IMR-90 (cell line): Measurements from ENCODE around the gene ITM2C. TPM values are rescaled to one million over a fixed set of nuclear protein-coding genes. Genes with fewer than 3 reads are reported as not detected.
A peak's percentile ranks its signal among the peaks of the same experiment; 100 is the strongest.

Experiments used
- ATAC-seq: fragments of 200-7000 bp; cut with Tn5 transposase; 2 replicates; pipeline ENCODE4 v1.9.1; 2020; ENCODE audit warnings: low read depth, mild to moderate bottlenecking, moderate library complexity
- BruUV-seq: library from RNA; stranded (reverse); fragments of 400-500 nt; replicated peaks from 2 replicates; lab custom pipeline; 2021; lab: Mats Ljungman, UMichigan
- CTCF ChIA-PET: fragments of 300-600 bp; formaldehyde crosslinking; extraction: SDS; loops from one replicate; lab custom pipeline; 2021; ENCODE audit warnings: antibody characterized with exemption; lab: Yijun Ruan, JAX
- POLR2A ChIA-PET: fragments of 300-600 bp; sonication (Branson Sonifier 250); formaldehyde crosslinking; loops from one replicate; lab custom pipeline; 2022; ENCODE audit warnings: antibody characterized with exemption; ENCODE audit not compliant: unreplicated experiment; lab: Charles Lee
- DNase-seq: peaks from one replicate; pipeline ENCODE4 v3.0.0; 2013
- H2AFZ ChIP-seq: replicated peaks from 2 replicates; pipeline ENCODE3; 2013; ENCODE audit warnings: low read length, mild to moderate bottlenecking; ENCODE audit not compliant: poor library complexity
- H2AK5ac ChIP-seq: 2 replicates; pipeline ENCODE4 v1.6.1; 2013; ENCODE audit warnings: low read depth, low read length, inconsistent platforms
- H2AK9ac ChIP-seq: replicated peaks from 2 replicates; pipeline ENCODE3; 2013; ENCODE audit warnings: mild to moderate bottlenecking, low read depth, low read length, moderate library complexity; ENCODE audit not compliant: poor library complexity
- H2BK120ac ChIP-seq: 2 replicates; pipeline ENCODE4 v1.6.1; 2013; ENCODE audit warnings: low read depth, low read length, inconsistent platforms
- H2BK15ac ChIP-seq: 3 replicates; pipeline ENCODE4 v1.6.1; 2013; ENCODE audit warnings: low read depth, low read length, inconsistent platforms
- H2BK20ac ChIP-seq: 2 replicates; pipeline ENCODE4 v1.6.1; 2013; ENCODE audit warnings: low read depth, mild to moderate bottlenecking, inconsistent platforms, low read length, moderate library complexity
- H2BK5ac ChIP-seq: 2 replicates; pipeline ENCODE4 v1.6.1; 2013; ENCODE audit warnings: mild to moderate bottlenecking, low read depth, low read length, inconsistent platforms; ENCODE audit not compliant: poor library complexity, severe bottlenecking
- H3K14ac ChIP-seq: replicated peaks from 2 replicates; pipeline ENCODE4 v1.6.1; 2013; ENCODE audit warnings: low read depth, low read length, inconsistent platforms
- H3K18ac ChIP-seq: 2 replicates; pipeline ENCODE4 v1.6.1; 2013; ENCODE audit warnings: low read depth, low read length, control low read depth
- H3K23ac ChIP-seq: 2 replicates; pipeline ENCODE4 v1.6.1; 2013; ENCODE audit warnings: low read depth, low read length, inconsistent platforms
- H3K27ac ChIP-seq: 2 replicates; pipeline ENCODE4 v1.5.1; 2013; ENCODE audit warnings: mild to moderate bottlenecking, control low read depth, low read length; ENCODE audit not compliant: insufficient read depth
- H3K27me3 ChIP-seq: 2 replicates; pipeline ENCODE4 v1.6.1; 2013; ENCODE audit warnings: low read length; ENCODE audit not compliant: control insufficient read depth, insufficient read depth
- H3K36me3 ChIP-seq: 2 replicates; pipeline ENCODE4 v1.6.1; 2013; ENCODE audit warnings: low read length, mixed read lengths; ENCODE audit not compliant: control insufficient read depth, insufficient read depth
- H3K4ac ChIP-seq: 2 replicates; pipeline ENCODE4 v1.6.1; 2013; ENCODE audit warnings: low read depth, low read length, inconsistent platforms
- H3K4me1 ChIP-seq: 2 replicates; pipeline ENCODE4 v1.6.1; 2013; ENCODE audit warnings: low read length, mixed read lengths; ENCODE audit not compliant: control insufficient read depth, insufficient read depth
- H3K4me2 ChIP-seq: 2 replicates; pipeline ENCODE4 v1.6.1; 2013; ENCODE audit warnings: low read depth, mild to moderate bottlenecking, control low read depth, low read length, moderate library complexity
- H3K4me3 ChIP-seq: 2 replicates; pipeline ENCODE4 v1.5.1; 2013; ENCODE audit warnings: low read depth, mild to moderate bottlenecking, control low read depth, low read length, moderate library complexity; ENCODE audit not compliant: insufficient read depth
- H3K56ac ChIP-seq: 2 replicates; pipeline ENCODE4 v1.6.1; 2013; ENCODE audit warnings: low read length, inconsistent platforms; ENCODE audit not compliant: insufficient read depth; ENCODE audit errors: extremely low read depth
- H3K79me1 ChIP-seq, 2 experiments: 2 replicates each; pipeline ENCODE4 v1.6.1; 2013; ENCODE audit warnings: low read length in 2 of 2, inconsistent platforms in 1 of 2, low read depth in 1 of 2
- H3K9ac ChIP-seq: 2 replicates; pipeline ENCODE4 v1.6.1; 2013; ENCODE audit warnings: low read depth, low read length, control low read depth
- H3K9me1 ChIP-seq: 2 replicates; pipeline ENCODE4 v1.6.1; 2013; ENCODE audit warnings: low read length, inconsistent platforms; ENCODE audit not compliant: insufficient read depth
- H3K9me3 ChIP-seq: 2 replicates; pipeline ENCODE4 v1.6.1; 2013; ENCODE audit warnings: low read length; ENCODE audit not compliant: control insufficient read depth, insufficient read depth
- H4K20me1 ChIP-seq: 2 replicates; pipeline ENCODE4 v1.6.1; 2013; ENCODE audit warnings: low read length, inconsistent platforms; ENCODE audit not compliant: insufficient read depth
- H4K5ac ChIP-seq: 2 replicates; pipeline ENCODE4 v1.6.1; 2013; ENCODE audit warnings: mild to moderate bottlenecking, low read depth, low read length, control low read depth
- H4K8ac ChIP-seq, 2 experiments: 2 replicates each; pipeline ENCODE4 v1.6.1; 2013; ENCODE audit warnings: low read depth in 2 of 2, low read length in 2 of 2, control low read depth in 1 of 2, inconsistent platforms in 1 of 2
- H4K91ac ChIP-seq: 2 replicates; pipeline ENCODE4 v1.6.1; 2013; ENCODE audit warnings: low read depth, low read length, inconsistent platforms; ENCODE audit not compliant: insufficient read depth
- BHLHE40 ChIP-seq: fragments of 150-350 bp; IDR thresholded peaks from 2 replicates; pipeline ENCODE4 v1.6.1; 2016; ENCODE audit warnings: mild to moderate bottlenecking, low read depth, low read length
- CTCF ChIP-seq: conservative IDR thresholded peaks from 2 replicates; pipeline ENCODE4 v1.5.1; 2012; ENCODE audit warnings: mild to moderate bottlenecking, low read depth, low read length, improper control_type of control experiment
- MAZ ChIP-seq: IDR thresholded peaks from 2 replicates; pipeline ENCODE4 v1.6.1; 2012; ENCODE audit warnings: low read depth, mild to moderate bottlenecking, low read length, improper control_type of control experiment, moderate library complexity, borderline replicate concordance
- MXI1 ChIP-seq: IDR thresholded peaks from 2 replicates; pipeline ENCODE4 v1.6.1; 2012; ENCODE audit warnings: low read depth, mild to moderate bottlenecking, low read length, moderate library complexity, borderline replicate concordance
- RAD21 ChIP-seq: IDR thresholded peaks from 2 replicates; pipeline ENCODE4 v1.6.1; 2012; ENCODE audit warnings: low read length, improper control_type of control experiment
- RCOR1 ChIP-seq: IDR thresholded peaks from 2 replicates; pipeline ENCODE4 v1.6.1; 2012; ENCODE audit warnings: mild to moderate bottlenecking, low read length, improper control_type of control experiment; ENCODE audit not compliant: insufficient replicate concordance
- RFX5 ChIP-seq: IDR thresholded peaks from 2 replicates; pipeline ENCODE4 v1.8.0; 2012; ENCODE audit warnings: low read depth, mild to moderate bottlenecking, low read length, moderate library complexity
- SMC3 ChIP-seq: fragments of 150-350 bp; IDR thresholded peaks from 2 replicates; pipeline ENCODE4 v1.6.1; 2016; ENCODE audit warnings: low read depth, mild to moderate bottlenecking, antibody characterized with exemption, low read length, moderate library complexity
- WGBS, 2 experiments: methylation state at CpG; one replicate each; pipeline versions ENCODE4 v1.1.5 to v1.1.7; 2013; ENCODE audit warnings: missing lambda C conversion rate in 2 of 2; ENCODE audit not compliant: insufficient read length in 1 of 2; ENCODE audit errors: extremely low coverage in 2 of 2; 5-methylcytosine and 5-hydroxymethylcytosine counted together
- dilution Hi-C: fragments of 300-500 bp; cut with HindIII; formaldehyde crosslinking; loops from one replicate; pipeline ENCODE4 v1.14.3; 2018; ENCODE audit warnings: low sequenced_read_pairs; ENCODE audit not compliant: unreplicated experiment
- in situ Hi-C: fragments of 300-500 bp; cut with MboI; formaldehyde crosslinking; loops from 3 replicates; pipeline ENCODE4 v1.14.3; 2019; ENCODE audit warnings: low sequenced_read_pairs, inconsistent platforms, mixed read lengths
- intact Hi-C: fragments of 100-400 bp; cut with micrococcal nuclease; formaldehyde crosslinking; loops from 2 replicates; pipeline ENCODE4 v1.10.0; 2022
- polyA plus RNA-seq, 3 experiments: library from polyadenylated mRNA; depleted of rRNA; stranded (reverse); fragments of >200 nt; gene quantifications; 2 replicates each; pipeline ENCODE4 v1.2.3, GENCODE V29; 2012; ENCODE audit warnings: low replicate concordance in 1 of 3
- total RNA-seq: library from RNA; depleted of rRNA; stranded (reverse); fragments of >200 nt; gene quantifications from 2 replicates; pipeline ENCODE4 v1.2.3, GENCODE V29; 2012
- TF ChIP-seq, protein P1 (sequence below): fragments of 150-350 bp; IDR thresholded peaks from 2 replicates; pipeline ENCODE4 v1.6.1; 2016; ENCODE audit warnings: low read depth, mild to moderate bottlenecking, low read length, moderate library complexity, borderline replicate concordance
- TF ChIP-seq, protein P2 (sequence below): fragments of 150-350 bp; IDR thresholded peaks from 2 replicates; pipeline ENCODE4 v1.6.1; 2017; ENCODE audit warnings: mild to moderate bottlenecking, antibody characterized with exemption, low read length, low read depth

The ITM2C gene
- total and polyA plus RNA-seq, 2 of the 4 experiments (the other 2 are of a cell fraction), result 46.8 to 274 TPM

DNA sequence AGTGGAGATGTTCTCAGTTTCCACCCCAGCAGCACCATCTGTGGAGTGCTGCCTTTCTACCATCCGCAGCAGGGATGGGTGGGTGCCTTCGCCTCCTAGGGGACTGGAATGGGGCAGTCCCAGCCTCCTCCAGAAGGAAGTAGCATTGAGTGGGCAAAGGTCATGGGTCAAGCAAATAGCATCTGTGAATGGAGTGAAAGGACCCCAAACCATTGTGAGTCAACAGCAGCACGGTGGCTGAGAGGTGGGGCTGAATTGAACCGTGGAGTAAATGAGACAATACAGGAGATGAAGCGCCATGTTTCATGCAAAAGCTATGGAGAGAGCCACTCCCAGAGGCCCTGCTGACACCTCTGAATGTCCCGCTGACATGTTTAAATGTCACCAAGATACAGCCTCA lies 50.6 kb downstream of the ITM2C start:
- H2AFZ ChIP-seq, result peak overlapping the region; percentile 14
- no peaks in the 10 kb centered on the region for H3K36me3 ChIP-seq
- H4K5ac ChIP-seq, result no peak overlapping the region
- no peak overlapping the region for H4K91ac ChIP-seq
- H3K56ac ChIP-seq, result no peak overlapping the region
- no peaks in the 10 kb centered on the region for H3K9me1 ChIP-seq
- ChIA-PET POLR2A (no interaction called here), CTCF (no interaction called here)
- dilution Hi-C loops (no loop called here), intact Hi-C loops (no loop called here), in situ Hi-C loops (no loop called here)
- no TSS peak for BruUV-seq
- H3K9me3 ChIP-seq, result no peaks in the 10 kb centered on the region
- H3K4me3 ChIP-seq, result no peak overlapping the region
- H3K27me3 ChIP-seq, result peaks cover 22% of the 10 kb centered on the region
- H3K18ac ChIP-seq, result no peak overlapping the region
- H4K8ac ChIP-seq, result no peak overlapping the region
- H3K23ac ChIP-seq, result no peak overlapping the region
- no peak overlapping the region for H3K4me2 ChIP-seq
- H3K4me1 ChIP-seq, result no peaks in the 10 kb centered on the region
- no peak for TF ChIP-seq BHLHE40
- no peak for TF ChIP-seq RFX5
- TF ChIP-seq RCOR1, result no peak
- TF ChIP-seq, protein P1, sequence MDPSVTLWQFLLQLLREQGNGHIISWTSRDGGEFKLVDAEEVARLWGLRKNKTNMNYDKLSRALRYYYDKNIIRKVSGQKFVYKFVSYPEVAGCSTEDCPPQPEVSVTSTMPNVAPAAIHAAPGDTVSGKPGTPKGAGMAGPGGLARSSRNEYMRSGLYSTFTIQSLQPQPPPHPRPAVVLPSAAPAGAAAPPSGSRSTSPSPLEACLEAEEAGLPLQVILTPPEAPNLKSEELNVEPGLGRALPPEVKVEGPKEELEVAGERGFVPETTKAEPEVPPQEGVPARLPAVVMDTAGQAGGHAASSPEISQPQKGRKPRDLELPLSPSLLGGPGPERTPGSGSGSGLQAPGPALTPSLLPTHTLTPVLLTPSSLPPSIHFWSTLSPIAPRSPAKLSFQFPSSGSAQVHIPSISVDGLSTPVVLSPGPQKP, result no peak
- no peak for TF ChIP-seq RAD21
- TF ChIP-seq CTCF, result no peak
- TF ChIP-seq, protein P2, sequence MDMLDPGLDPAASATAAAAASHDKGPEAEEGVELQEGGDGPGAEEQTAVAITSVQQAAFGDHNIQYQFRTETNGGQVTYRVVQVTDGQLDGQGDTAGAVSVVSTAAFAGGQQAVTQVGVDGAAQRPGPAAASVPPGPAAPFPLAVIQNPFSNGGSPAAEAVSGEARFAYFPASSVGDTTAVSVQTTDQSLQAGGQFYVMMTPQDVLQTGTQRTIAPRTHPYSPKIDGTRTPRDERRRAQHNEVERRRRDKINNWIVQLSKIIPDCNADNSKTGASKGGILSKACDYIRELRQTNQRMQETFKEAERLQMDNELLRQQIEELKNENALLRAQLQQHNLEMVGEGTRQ, result no peak
- TF ChIP-seq MXI1, result no peak
- no peak for TF ChIP-seq SMC3
- no peak for TF ChIP-seq MAZ
- H4K20me1 ChIP-seq, result no peaks in the 10 kb centered on the region
- no peak overlapping the region for H2BK15ac ChIP-seq
- DNase-seq (no peak), ATAC-seq (no peak)
- no peak overlapping the region for H3K9ac ChIP-seq
- H2BK120ac ChIP-seq, result no peak overlapping the region
- no peak overlapping the region for H2BK5ac ChIP-seq
- WGBS, 2 experiments, result 40% methylated on average over 1 of the region's 6 CpGs; no CpG with 5 or more reads in 1 of the 2 experiments
- H2AK9ac ChIP-seq, result no peak overlapping the region
- no peak overlapping the region for H2BK20ac ChIP-seq
- no peaks in the 10 kb centered on the region for H3K79me1 ChIP-seq
- H3K4ac ChIP-seq, result no peak overlapping the region
- no peak overlapping the region for H3K14ac ChIP-seq
- no peak overlapping the region for H3K27ac ChIP-seq
- no peak overlapping the region for H2AK5ac ChIP-seq
